HG03064 (cell line): ENCODE results near the gene IRF7.
"Not testable (repeated sequence)": the region's sequence is repeated elsewhere in the genome, so short reads cannot be mapped to it uniquely, and the experiment has no call there.

Experiments used
- ATAC-seq: cut with Tn5 transposase; IDR thresholded peaks from one replicate; pipeline ENCODE4 v1.9.1; 2021; ENCODE audit warnings: low read depth; ENCODE audit not compliant: unreplicated experiment

The IRF7 gene

GRCh38 chr11:587546-587945, 28.2 kb downstream of the IRF7 start:
- no peak for ATAC-seq

GRCh38 chr11:586376-587316, 29.1 kb downstream of the IRF7 start:
- ATAC-seq, result no peak

GRCh38 chr11:584287-584686, 31.5 kb downstream of the IRF7 start:
- ATAC-seq, result no peak

GRCh38 chr11:581752-582151, 34.0 kb downstream of the IRF7 start:
- no peak for ATAC-seq

GRCh38 chr11:581342-581741, 34.4 kb downstream of the IRF7 start:
- no peak for ATAC-seq

- no peak for ATAC-seq
Observed at GRCh38 chr11:579830-580601, 35.7 kb downstream of the IRF7 start.

GRCh38 chr11:578276-579035, 37.3 kb downstream of the IRF7 start:
- no peak for ATAC-seq

GRCh38 chr11:577611-577894, 38.2 kb downstream of the IRF7 start:
- ATAC-seq, result no peak

GRCh38 chr11:576811-577610, 38.7 kb downstream of the IRF7 start:
- ATAC-seq, result no peak

GRCh38 chr11:575996-576768, 39.6 kb downstream of the IRF7 start, which contains the start of gene PHRF1:
TSS of gene PHRF1 (plus strand) at chr11:576470. CDS start at chr11:581513, 5,043 bp downstream.
- peak; percentile 70 for ATAC-seq

- ATAC-seq, result no peak
Observed at GRCh38 chr11:575313-575995, 40.3 kb downstream of the IRF7 start.

GRCh38 chr11:574632-575312, 41.0 kb downstream of the IRF7 start:
- no peak for ATAC-seq

GRCh38 chr11:574031-574570, 41.6 kb downstream of the IRF7 start:
- ATAC-seq, result not testable (repeated sequence)

GRCh38 chr11:573146-573759, 42.5 kb downstream of the IRF7 start:
- no peak for ATAC-seq

- no peak for ATAC-seq
Observed at GRCh38 chr11:571802-572185, 44.0 kb downstream of the IRF7 start.

GRCh38 chr11:569158-569885, 46.4 kb downstream of the IRF7 start:
- no peak for ATAC-seq
